ENCODE results near the gene ZNF783. TPM values are rescaled to one million over a fixed set of nuclear protein-coding genes. Genes with fewer than 3 reads are reported as not detected.
A peak's percentile ranks its signal among the peaks of the same experiment; 100 is the strongest.

The ZNF783 gene
- total RNA-seq, 1 experiment from 2014 or later: 11.9 TPM

DNA sequence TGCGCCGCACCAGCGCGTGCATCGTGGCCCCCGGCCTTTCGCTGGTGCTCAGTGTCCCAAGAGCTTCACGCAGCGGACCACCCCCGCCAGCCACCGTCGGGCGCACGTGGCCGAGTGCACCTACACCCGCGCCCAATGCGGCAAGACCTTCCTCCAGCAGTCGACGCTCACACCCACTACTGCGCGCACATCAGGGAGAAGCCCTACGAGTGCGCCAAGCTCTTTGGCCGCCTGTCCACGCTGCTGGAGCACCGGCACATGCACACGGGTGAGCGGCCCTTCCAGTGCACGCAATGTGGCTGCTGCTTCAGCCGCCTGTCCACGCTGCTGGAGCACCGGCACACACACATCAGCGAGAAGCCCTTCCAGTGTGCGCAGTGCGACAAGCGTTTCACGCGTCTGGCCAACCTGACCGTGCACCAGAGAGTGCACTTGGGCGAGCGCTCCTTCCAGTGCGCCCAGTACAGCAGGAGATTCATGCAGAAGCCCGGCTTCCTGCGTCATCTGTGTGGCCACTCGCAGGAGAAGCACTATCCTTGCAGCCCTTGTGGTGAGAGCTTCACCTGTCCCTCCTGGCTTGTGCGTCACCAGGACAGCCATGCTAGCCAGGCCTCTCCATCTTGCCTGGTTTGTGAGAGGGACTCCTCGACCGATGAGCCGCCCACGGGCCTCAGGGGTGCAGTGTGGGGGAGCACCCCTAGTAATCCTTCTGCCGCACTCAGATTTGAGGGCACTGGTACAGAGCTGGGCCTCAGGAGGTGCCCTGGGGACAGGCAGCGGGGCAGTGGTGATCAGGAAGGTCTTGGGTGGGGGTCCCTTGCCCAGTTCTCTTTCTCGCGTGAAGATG lies 32.9 kb downstream of the ZNF783 start:
- no peaks in the 10 kb centered on the region for H3K27me3 ChIP-seq
- no peak overlapping the region for H3K27ac ChIP-seq
- H3K36me3 ChIP-seq: no peaks in the 10 kb centered on the region
- no peaks in the 10 kb centered on the region for H3K4me1 ChIP-seq
- no peaks in the 10 kb centered on the region for H3K9me3 ChIP-seq (replicated peaks)
- no peak overlapping the region for H3K4me3 ChIP-seq
- no peak for DNase-seq

DNA sequence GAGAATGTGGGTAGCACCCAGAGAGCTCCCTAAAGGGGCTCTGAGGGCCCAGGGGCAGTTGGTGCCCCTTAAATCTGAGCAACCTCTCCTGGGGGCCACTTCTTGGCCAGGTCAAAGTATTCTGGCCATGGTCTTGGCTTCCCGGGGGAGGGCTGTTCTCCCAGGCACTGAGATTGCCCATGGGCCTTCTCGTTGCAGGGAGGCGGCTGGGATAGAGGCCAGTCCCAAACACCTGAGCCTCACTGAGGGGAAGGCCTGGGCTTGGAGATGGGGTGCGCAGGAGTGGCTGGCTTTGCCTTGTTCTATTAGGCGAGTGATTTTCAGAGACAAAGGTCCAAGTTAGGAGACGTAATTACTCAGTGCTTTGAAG lies 33.5 kb downstream of the ZNF783 start:
- H3K9me3 ChIP-seq (replicated peaks): no peaks in the 10 kb centered on the region
- H3K4me3 ChIP-seq: no peak overlapping the region
- H3K27ac ChIP-seq: no peak overlapping the region
- no peaks in the 10 kb centered on the region for H3K27me3 ChIP-seq
- DNase-seq: no peak
- no peaks in the 10 kb centered on the region for H3K36me3 ChIP-seq
- H3K4me1 ChIP-seq: no peaks in the 10 kb centered on the region

DNA sequence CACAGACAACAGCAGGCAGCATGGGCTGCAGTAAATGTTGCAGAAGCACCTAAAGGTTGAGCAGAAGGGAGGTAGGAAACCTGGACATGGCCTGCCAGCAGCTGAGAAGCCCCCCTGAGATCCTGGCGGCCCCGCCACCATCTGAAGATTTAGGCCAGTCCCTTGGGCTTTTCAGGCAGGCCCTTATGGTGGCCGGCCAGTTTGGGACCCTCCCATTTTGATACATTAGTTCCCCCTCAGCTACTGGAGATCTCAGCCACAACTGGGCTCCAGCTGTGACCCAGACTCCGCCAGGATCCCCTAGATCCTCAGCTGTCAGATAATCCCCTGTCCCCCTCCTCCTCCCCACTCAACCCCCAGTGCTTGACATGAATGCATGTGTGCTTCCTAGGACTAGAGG lies 34.4 kb downstream of the ZNF783 start:
- no peak for DNase-seq
- no peaks in the 10 kb centered on the region for H3K4me1 ChIP-seq
- no peak overlapping the region for H3K4me3 ChIP-seq
- H3K36me3 ChIP-seq: no peaks in the 10 kb centered on the region
- H3K9me3 ChIP-seq (replicated peaks): no peaks in the 10 kb centered on the region
- H3K27me3 ChIP-seq: no peaks in the 10 kb centered on the region
- H3K27ac ChIP-seq: no peak overlapping the region

DNA sequence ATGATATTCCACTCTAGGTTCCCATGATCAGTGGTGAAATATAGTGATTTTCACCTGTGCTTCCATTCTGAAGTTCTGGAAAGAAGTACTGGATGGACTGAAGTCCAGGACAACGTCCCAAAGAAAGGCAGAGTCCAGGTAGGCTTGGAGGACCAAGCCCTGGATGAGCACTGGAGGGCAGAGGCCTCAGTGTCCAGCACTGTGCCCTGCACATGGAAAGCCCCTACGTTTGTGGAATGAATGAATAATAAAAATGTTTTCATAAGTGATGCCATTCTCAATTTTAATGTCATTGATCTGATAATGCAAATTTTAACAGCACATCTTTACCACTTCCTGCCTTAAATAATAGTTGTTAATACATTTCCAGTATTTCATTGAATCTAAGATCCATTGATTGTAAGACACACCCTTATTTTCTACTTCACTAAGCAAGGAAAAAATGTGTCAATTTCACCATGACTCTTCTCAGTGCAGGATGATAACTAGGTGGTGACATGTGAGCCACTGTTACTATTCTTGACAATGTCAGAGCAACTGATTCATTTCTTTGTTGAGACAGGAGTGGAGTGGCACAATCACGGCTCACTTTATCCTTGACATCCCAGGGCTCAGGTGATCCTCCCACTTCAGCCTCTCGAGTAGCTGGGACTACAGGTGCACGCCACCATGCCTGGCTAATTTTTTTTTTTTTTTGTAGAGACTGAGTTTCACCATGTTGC lies 35.2 kb downstream of the ZNF783 start:
- Histone ChIP-seq H3K27me3 (no peaks in the 10 kb centered on the region), H3K4me1 (no peaks in the 10 kb centered on the region), H3K4me3 (no peak overlapping the region), H3K9me3 (replicated peaks) (no peaks in the 10 kb centered on the region), H3K36me3 (no peaks in the 10 kb centered on the region), H3K27ac (no peak overlapping the region)
- no peak for DNase-seq

DNA sequence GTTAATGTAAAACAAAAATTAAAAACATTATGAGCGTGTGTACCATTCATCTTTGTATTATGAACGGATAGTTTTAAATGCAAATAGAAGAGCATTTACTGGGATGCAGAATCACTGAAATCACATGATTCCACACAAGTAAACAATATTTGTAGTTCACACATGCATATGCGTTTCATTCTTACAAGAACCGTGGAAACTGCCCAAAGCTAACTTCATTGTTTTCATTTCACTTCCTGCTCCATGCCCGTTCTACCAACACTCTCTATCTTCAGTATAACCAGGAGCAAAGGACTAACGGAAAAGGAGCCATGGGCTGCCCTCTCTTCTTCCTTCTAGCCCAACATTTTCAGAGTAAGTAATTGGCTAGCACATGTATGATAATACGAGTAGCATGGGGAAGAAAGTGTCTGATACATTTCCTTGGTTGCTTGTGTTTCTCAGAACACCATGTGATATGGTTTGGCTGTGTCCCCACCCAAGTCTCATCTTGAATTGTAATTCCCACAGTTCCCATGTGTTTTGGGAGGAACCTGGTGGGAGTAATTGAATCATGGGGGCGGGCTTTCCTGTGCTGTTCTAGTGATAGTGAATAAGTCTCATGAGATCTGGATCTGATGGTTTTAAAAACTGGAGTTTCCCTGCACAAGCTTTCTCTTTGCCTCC lies 38.8 kb downstream of the ZNF783 start:
- H3K4me3 ChIP-seq: no peak overlapping the region
- H3K27me3 ChIP-seq: no peaks in the 10 kb centered on the region; the same call in 1 of the 2 replicates
- H3K9me3 ChIP-seq (replicated peaks): no peaks in the 10 kb centered on the region
- no peaks in the 10 kb centered on the region for H3K4me1 ChIP-seq
- no peak overlapping the region for H3K27ac ChIP-seq
- DNase-seq: no peak
- no peaks in the 10 kb centered on the region for H3K36me3 ChIP-seq

DNA sequence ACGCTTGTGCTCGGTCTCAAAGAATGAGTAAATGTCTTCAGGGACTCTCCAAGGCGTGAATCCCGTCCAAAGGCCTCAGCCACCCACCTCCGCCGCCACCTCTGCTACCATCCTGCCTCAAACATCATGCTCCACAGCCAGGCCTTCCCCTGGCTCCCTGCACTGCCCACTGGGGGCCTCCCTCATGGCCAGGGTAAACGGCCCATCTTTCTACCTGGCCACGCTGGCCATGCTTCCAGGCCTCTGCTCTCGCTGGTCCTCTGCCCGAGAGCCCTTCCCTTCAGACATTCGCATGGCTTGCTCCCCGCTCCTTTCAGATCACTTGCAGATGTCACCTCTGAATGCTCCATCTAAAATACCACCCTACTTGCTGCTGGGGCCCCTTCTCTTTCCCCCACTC lies 40.2 kb downstream of the ZNF783 start:
- no peaks in the 10 kb centered on the region; the same call in 1 of the 2 replicates for H3K27me3 ChIP-seq
- no peaks in the 10 kb centered on the region for H3K4me1 ChIP-seq
- no peak overlapping the region for H3K27ac ChIP-seq
- no peaks in the 10 kb centered on the region for H3K36me3 ChIP-seq
- no peaks in the 10 kb centered on the region for H3K9me3 ChIP-seq (replicated peaks)
- DNase-seq: no peak
- H3K4me3 ChIP-seq: no peak overlapping the region

DNA sequence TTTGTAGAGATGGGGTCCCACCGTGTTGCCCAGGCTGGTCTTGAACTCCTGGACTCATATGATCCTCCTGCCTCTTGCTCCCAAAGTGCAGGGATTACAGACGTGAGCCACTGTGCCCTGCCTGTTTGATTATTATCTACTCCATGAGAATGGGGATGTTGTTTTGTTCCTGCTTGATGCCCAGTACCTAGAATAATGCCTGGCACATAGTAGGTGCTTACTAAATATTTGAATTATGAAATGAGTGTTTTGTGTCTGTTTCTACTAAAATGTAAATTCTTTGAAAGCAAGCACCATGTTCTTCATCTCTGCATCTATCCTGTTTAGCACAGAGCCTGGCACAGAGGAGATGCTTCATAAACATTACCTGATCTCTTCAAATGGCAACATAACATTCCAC lies 40.9 kb downstream of the ZNF783 start:
- Histone ChIP-seq H3K4me1 (no peaks in the 10 kb centered on the region), H3K9me3 (replicated peaks) (no peaks in the 10 kb centered on the region), H3K36me3 (no peaks in the 10 kb centered on the region), H3K27ac (no peak overlapping the region), H3K4me3 (no peak overlapping the region), H3K27me3 (no peaks in the 10 kb centered on the region; the same call in 1 of the 2 replicates)
- no peak for DNase-seq

DNA sequence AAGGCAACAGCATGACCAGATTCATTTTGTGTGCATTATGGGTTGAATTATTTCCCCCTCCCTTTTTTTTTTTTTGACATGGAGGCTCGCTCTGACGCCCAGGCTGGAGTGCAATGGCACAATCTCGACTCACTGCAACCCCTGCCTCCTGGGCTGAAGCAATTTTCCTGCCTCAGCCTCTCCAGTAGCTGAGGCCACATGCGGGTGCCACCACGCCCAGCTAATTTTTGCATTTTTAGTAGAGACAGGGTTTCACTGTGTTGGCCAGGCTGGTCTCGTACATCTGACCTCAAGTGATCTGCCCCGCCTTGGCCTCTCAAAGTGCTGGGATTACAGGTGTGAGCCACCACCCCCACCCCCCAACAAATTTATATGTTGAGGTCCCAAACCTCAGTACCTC lies 42.0 kb downstream of the ZNF783 start:
- H3K4me3 ChIP-seq: no peak overlapping the region
- no peaks in the 10 kb centered on the region for H3K36me3 ChIP-seq
- no peak overlapping the region for H3K27ac ChIP-seq
- H3K27me3 ChIP-seq: no peaks in the 10 kb centered on the region; the same call in 1 of the 2 replicates
- no peak for DNase-seq
- H3K9me3 ChIP-seq (replicated peaks): no peaks in the 10 kb centered on the region
- no peaks in the 10 kb centered on the region for H3K4me1 ChIP-seq

DNA sequence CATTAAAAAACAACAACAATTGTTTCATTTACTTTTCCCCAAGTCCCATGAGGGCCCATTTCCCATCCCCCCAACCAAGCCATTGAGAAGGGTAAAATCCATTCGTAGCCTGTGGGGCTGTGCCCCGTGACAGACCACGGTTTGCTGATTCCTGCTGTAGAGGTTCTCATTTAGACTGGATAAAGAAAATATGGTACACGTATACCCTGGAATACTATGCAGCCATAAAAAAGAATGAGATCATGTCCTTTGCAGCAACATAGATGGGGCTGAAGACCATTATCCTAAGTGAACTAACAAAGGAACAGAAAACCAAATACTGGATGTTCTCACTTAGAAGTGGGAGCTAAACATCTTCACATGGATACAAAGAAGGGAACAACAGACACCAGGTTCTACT lies 44.9 kb downstream of the ZNF783 start:
- H3K36me3 ChIP-seq: no peaks in the 10 kb centered on the region
- H3K4me3 ChIP-seq: no peak overlapping the region
- no peak for DNase-seq
- no peaks in the 10 kb centered on the region for H3K9me3 ChIP-seq (replicated peaks)
- H3K27me3 ChIP-seq: no peaks in the 10 kb centered on the region; the same call in 1 of the 2 replicates
- H3K27ac ChIP-seq: no peak overlapping the region
- no peaks in the 10 kb centered on the region for H3K4me1 ChIP-seq

DNA sequence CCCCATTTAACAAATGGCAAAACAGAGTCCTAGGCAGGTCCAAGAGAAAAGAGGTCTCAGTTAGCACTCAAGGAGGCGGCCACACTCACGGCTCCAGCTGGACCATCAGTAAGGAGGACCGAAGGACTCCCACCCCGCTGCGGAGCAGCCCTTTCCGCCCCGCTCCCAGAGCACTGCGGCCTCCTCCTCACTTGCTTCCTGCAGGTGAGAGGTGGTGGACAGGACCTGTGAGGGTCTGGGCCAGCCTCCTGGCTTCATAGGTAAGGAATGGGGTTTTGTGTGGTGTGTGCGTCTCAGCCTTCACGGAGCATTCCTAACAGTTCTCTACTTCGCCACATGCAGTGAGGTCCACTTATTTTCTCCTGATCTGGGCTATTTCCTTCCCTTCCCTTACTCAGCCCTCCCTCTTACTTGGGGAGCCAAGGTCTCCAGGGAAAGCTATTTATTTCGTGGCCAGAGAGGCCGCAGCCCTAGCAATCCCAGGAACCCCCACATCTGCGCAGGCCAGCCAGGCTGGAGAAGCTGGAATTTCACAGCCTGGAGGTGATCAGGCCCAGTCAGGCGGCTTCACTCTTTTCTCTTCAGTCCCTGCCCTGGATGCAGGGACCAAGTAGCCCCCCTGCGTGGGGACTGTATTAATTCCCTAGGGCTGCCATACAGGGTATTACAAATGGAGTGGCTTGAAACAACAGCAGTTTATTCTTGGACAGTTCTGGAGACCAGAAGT lies 45.9 kb downstream of the ZNF783 start:
- Histone ChIP-seq H3K9me3 (replicated peaks) (no peaks in the 10 kb centered on the region), H3K4me3 (no peak overlapping the region), H3K36me3 (no peaks in the 10 kb centered on the region), H3K27me3 (no peaks in the 10 kb centered on the region; the same call in 1 of the 2 replicates), H3K4me1 (no peaks in the 10 kb centered on the region), H3K27ac (no peak overlapping the region)
- no peak for DNase-seq

DNA sequence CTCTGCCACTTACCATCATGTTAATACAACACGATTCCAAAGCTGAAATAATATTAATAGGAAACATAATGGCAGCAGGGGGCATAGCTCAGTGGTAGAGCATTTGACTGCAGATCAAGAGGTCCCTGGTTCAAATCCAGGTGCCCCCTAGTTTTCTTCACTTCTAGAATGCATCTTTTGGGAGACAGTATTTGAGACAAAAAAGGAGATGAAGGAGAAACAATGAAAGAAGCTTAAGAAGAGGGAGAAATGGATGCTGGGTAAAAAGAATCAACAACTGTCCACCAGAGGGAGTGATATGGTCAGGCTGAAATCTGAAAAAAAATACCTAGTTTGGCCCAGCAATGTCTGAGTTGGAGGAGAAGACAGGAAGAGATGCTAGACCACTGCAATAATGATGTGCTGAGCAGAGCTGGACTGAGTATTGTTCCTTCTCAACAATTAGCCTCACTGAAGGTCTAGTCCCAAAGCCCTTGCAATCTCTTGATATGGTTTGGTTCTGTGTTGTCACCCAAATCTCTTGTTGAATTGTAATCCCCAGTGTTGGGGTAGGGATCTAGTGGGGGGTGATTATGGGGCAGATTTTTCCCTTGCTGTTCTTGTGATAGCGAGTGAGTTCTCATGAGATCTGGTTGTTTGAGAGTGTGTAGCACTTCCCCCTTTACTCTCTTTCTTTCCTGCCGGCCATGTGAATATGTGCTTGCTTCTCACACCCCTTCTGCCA lies 48.3 kb downstream of the ZNF783 start:
- DNase-seq: peak; percentile 22 to 66
- Histone ChIP-seq H3K9me3 (replicated peaks) (no peaks in the 10 kb centered on the region), H3K4me3 (no peak overlapping the region), H3K36me3 (no peaks in the 10 kb centered on the region), H3K27ac (no peak overlapping the region), H3K4me1 (no peaks in the 10 kb centered on the region), H3K27me3 (no peaks in the 10 kb centered on the region)

DNA sequence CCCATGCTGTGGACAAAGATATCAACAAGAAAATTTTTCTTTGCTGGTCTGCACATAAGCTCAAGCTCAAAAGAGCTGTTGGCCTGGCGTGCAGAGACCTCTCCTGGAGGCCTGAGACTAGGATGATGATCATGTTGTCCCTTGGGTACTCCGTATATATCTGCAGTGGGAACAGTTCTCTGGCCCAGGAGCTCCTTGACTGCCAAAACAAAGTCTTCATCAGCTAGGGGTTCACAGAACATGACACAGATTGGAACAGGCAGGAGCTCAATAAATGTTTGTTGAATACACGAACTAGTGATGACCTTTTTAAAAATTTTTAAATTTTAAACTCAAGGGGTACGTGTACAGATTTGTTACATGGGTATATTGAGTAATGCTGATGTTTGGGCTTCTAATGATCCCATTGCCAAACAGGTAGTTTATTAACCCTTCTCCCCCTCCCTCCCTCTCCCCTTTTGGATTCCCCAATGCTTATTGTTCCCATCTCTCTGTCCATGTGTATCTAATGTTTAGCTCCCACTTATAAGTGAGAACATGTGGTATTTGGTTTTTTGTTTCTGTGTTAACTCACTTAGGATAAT lies 49.1 kb downstream of the ZNF783 start:
- H3K4me1 ChIP-seq: no peaks in the 10 kb centered on the region
- H3K36me3 ChIP-seq: no peaks in the 10 kb centered on the region
- H3K27me3 ChIP-seq: no peaks in the 10 kb centered on the region
- H3K27ac ChIP-seq: no peak overlapping the region
- DNase-seq: no peak
- H3K9me3 ChIP-seq (replicated peaks): no peaks in the 10 kb centered on the region
- no peak overlapping the region for H3K4me3 ChIP-seq

DNA sequence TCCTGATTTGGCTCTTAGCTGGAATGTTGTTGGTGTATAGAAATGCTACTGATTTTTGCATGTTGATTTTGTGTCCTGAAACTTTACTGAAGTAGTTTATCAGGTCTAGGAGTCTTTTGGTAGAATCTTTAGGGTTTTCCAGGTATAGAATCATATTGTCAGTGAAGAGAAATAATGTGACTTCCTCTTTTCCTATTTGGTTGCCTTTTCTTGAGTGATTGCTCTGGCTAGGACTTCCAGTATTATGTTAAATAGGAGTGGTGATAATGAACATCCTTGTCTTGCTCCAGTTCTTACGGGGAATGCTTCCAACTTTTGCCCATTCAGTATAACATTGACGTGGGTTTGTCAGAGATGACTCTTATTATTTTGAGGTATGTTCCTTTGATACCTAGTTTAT lies 52.0 kb downstream of the ZNF783 start:
- Histone ChIP-seq H3K36me3 (no peaks in the 10 kb centered on the region), H3K4me1 (no peaks in the 10 kb centered on the region), H3K9me3 (replicated peaks) (no peaks in the 10 kb centered on the region), H3K27me3 (no peaks in the 10 kb centered on the region), H3K27ac (no peak overlapping the region), H3K4me3 (no peak overlapping the region)
- DNase-seq: no peak

DNA sequence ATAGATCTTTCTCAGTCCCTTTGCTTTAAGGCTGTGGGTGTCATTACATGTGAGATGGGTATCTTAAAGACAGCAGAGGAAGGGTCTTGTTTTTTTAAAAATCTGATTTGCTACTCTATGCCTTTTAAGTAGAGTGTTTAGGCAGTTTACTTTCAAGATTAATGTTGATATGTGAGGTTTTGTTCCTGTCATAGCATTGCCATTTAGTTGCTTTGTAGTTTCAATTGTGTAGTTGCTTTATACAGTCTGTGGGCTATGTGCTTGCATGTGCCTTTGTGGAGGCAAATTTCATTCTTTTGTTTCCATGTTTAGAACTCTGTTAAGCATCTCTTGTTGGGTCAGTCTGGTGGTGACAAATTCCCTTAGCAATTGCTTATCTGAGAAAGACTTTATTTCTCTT lies 54.6 kb downstream of the ZNF783 start:
- no peak overlapping the region for H3K4me3 ChIP-seq
- peaks cover 5% of the 10 kb centered on the region; the same call in 1 of the 2 replicates for H3K27me3 ChIP-seq
- no peak overlapping the region for H3K27ac ChIP-seq
- H3K9me3 ChIP-seq (replicated peaks): no peaks in the 10 kb centered on the region
- DNase-seq: no peak
- no peaks in the 10 kb centered on the region for H3K4me1 ChIP-seq
- no peaks in the 10 kb centered on the region for H3K36me3 ChIP-seq
